GM19324 (cell line): Measurements from ENCODE around the gene SFTA2.
"Not testable (repeated sequence)": the region's sequence is repeated elsewhere in the genome, so short reads cannot be mapped to it uniquely, and the experiment has no call there.

Experiments
- ATAC-seq: cut with Tn5 transposase; IDR thresholded peaks from one replicate; pipeline ENCODE4 v1.9.1; 2021; ENCODE audit warnings: mild to moderate bottlenecking, moderate library complexity; ENCODE audit not compliant: unreplicated experiment, low FRiP score

Gene SFTA2

DNA sequence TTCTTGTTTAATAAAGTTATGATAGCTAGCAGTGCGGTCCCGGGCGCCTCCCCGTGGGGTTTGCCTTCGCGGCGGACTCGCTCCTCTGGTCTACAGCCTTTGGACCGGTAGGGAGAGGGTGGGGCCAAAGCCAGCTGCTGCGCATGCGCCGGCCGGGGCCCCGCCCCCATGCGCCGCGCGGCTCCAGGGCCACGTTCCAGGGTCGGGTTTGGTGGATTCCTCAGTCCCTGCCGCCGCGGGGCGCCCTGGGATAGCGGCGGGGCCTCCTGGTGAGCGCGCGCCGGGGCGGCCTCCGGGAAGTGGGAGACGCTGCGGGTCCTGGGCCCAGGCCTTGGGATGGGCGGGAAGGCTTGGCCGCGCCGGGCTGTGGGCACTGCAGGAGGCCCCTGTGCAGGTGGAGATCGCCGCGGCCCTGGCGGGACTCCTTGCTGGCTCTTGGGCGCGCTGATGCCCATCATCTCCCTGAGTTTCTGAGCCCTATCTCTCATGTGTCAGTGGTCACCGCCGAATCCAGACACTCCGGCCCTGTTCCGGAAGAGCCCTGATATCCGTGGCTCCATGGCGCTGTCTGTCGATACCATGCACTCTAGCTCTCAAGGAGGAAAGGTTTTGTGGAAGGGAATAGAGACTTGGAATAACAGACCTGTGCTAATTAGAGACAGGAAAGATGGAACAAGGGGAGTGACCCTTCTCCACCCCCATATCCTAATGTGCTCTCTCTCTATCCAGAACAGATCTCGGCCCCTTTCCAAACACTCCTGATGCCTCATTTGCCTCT is 17.7 kb downstream of the SFTA2 start, which contains the start of gene VARS2:
Gene VARS2 (plus strand): TSS at position 163 of the 778 bp plus-strand sequence. CDS start 599 bp downstream, at position 762.
- ATAC-seq, result peak; percentile 85

DNA sequence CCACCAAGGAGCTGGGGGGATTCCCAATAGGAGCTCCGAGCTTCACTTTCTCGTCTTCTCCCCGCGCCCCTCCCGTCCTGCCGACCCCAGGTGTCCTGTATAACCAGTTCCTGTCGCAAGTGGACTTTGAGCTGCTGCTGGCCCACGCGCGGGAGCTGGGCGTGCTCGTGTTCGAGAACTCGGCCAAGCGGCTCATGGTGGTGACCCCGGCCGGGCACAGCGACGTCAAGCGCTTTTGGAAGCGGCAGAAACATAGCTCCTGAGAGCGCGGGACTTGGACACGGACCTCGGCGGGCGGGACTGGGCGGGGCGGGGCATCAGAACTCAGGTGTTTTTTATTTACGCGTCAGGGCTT is 18.3 kb downstream of the SFTA2 start:
- no peak for ATAC-seq

DNA sequence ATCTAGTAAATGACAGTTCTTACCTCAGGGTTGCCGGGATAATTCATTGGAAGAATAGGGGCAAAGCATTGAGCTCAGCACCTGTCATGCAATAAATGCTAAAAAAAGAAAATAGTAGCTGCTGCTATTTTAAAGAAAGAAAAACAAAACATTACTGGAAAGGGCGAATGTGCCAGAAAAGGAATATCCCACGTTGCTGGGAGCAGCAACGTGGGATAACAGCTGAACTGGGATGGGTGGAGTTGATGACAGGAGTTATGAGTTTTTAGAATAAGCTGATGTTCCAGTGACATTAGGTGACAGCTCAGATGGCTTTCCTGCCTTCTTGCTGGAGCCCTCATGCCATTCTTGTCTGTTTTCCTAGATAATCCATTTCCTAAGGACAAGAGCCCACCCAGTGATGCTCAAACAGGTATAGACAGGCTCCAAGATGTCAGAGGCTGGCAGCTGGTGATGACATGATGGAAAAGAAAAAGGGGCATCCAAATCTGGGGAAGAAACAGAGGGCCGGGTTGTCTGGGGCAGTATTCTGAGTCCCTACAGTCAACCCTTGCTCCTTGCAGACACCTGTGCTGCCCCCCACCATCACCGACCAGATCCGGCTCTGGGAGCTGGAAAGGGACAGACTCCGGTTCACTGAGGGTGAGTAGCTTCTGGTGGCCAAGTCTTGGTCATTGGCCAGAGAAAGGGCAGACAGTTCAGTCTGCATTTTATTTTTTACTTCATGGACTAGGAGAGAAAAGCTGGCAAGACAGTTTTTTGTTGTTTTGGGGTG is 19.0 kb downstream of the SFTA2 start:
- ATAC-seq, result no peak

DNA sequence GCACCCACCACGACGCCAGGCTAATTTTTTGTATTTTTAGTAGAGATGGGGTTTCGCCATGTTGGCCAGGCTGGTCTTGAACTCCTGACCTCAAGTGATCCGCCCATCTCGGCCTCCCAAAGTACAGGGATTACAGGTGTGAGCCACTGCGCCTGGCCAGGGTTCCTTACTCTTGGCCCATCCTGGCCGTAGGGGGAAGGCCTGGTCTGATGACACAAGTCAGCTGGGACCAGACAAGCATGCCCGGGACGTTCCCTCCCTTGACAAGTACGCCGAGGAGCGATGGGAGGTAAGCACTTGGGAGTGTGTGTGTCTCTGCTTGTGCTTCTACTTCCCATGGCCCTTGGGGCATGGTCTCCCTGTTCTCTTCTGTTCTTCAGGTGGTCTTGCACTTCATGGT is 21.5 kb downstream of the SFTA2 start:
- not testable (repeated sequence) for ATAC-seq

DNA sequence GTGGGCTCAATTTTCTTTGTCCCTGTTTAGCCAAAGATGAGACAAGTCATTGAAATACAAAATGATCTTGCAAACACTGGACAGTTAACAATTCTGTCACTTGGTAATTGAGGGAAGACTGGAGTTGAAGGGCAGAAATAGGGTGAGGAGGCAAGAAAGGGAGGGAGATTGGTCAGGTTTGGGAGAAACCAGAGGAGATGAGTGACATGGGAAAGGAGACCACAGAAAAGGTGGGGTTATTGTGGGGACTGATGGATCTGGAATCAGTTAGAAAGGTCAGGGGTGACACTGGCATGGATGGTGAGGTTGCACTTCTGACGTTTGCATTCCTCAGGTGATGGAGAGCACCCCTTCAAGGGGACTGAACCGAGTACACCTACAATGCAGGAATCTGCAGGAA is 23.3 kb downstream of the SFTA2 start:
- ATAC-seq, result no peak

DNA sequence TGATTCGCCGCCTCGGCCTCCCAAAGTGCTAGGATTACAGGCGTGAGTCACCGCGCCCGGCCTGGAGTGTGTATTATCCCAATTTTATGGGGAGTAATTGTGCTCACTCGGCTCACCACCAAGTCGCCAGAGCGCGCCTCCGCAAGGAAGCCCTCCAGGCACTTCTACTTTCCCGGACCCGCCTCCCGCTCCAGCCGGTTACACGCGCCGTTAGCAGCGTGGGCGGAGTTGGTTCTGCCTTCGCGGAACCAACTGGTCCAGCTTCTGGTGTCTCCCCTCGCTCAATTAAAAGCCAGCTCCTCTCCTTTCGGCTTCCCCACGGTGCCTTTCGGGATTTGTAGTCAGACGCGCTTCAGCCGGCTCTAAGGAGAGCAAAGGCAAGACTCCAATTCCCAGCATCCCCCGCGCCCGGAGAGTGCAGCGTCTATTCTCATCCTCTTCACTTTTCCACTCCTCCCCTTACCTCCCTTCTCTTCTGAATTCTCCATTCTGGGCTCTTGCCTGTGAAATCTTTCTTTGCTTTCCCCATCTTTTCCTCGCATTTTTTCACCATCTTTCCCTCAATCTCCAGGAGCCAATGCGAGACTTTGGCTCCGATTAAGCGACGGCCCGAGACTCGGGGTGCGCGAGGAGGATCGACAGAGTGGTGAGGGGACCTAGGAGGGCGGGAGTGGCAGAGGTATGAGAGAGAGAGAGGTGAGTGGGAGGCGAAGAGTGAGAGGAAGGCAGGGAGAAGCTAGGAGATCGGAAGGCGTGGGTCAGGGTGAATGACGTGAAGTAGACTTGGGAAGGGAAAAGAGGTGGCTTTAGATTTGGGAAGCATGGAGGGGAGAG is 24.0 kb downstream of the SFTA2 start, which contains the start of gene GTF2H4:
Gene GTF2H4 (plus strand): TSS at position 450 of the 834 bp plus-strand sequence.
- peak; percentile 88 for ATAC-seq

DNA sequence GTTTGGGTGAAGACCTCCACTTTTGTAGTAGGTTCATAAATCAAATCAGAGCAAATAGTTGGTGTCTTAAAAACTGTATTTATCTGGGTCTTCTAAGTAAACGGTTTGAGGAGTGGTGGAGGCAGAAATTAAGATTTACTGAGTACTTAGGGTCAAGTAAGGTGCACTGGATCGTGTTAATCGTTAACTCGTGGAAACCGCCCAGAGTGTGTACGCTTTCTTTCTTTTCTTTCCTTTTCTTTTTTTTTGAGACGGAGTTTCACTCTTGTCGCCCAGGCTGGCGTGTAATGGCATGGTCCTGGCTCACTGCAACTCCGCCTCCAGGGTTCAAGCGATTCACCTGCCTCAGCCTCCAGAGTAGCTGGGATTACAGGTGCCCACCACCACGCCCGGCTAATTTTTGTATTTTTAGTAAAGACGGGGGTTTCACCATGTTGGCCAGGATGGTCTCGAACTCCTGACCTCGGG is 24.6 kb downstream of the SFTA2 start:
- not testable (repeated sequence) for ATAC-seq

DNA sequence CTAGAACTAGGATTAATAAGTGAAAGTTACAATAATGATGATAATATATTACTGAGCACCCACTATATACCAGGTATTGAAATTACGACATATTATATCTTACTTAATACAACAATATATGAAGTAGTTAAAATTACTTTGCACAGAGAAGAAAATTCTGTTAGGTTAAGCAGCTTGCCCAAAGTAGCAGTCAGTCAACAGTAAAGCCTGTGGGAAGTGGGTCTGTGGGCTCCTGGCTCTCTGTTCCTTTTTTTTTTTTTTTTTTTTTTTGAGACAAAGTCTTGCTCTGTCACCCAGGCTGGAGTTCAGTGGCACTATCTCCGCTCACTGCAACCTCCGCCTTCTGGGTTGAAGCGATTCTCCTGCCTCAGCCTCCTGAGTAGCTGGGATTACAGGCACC is 28.7 kb downstream of the SFTA2 start:
- ATAC-seq, result no peak

DNA sequence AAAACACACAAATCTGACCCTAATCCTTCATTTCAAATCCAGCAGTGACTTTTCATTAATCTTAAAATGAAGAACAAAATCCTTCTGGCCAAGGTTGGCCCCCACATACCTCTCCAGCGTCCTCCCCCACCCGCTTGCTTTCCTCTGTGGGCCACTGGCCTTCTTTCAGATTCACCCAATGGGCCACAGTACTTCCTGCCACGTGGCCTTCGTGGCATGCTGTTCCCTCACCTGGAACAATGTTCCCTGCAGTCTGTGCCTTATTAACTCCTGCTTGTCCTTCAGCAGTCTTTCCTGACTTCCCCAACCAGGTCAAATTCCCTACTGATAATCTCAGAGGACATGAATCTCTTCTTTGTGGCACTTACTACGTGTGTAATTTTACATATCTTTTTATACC is 29.3 kb downstream of the SFTA2 start:
- ATAC-seq, result no peak

DNA sequence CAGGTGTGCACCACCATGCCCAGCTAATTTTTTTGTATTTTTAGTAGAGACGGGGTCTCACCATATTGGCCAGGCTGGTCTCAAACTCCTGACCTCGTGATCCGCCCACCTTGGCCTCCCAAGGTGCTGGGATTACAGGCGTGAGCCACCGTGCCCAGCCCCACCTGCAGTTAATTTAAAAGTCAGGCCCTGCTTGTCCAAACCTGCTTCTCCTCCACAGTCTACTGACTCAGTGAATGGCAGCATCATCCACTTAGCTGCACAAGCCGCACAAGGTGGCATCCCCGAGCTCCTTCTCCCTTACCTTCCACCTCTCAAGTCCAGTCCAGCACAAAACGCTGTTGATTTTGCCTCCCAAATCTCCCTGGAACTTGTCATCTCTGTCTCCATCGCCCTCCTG is 29.8 kb downstream of the SFTA2 start:
- ATAC-seq, result not testable (repeated sequence)

DNA sequence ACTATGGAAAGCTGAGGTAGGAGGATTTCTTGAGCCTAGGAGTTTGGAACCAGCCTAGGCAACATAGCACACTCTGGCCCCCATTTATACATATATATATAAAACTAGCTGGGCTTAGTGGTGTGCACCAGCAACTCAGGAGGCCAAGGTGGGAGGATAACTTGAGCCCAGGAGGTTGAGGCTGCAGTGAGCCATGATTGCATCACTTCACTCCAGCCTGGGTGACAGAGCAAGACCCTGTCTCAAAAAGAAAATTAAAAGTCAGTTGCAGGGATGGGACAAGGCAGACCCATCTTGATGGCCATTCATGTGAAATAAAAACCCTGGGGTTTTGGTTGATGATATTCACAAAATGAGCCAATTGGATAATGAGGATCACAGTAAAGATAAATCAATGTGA is 30.5 kb downstream of the SFTA2 start:
- ATAC-seq, result no peak

DNA sequence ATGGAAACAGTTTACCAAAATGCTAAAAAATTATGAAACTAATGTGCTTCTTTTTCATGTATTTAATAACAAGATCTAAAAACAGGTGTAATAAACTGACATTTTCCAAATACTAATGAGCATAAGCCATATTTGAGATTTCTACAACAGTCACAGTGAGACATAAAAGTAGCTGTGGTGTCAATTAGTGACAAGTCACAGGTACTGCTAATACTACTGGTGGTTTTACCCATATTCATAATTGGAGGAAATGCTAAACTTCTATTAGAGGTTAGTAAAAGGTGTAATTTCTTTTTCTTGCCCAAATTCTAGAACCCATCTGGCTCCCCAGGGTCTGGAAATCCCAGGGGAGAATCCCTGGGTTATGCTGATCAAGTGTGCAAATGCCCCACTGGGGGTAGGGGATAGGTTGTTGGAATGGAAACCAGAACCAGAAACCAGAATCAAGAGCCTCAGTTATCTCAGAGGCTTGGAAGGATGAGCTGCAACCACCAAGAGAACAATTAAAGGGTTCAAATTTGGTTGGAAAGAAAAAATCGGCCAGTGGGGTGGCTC is 31.0 kb downstream of the SFTA2 start:
- ATAC-seq, result no peak

DNA sequence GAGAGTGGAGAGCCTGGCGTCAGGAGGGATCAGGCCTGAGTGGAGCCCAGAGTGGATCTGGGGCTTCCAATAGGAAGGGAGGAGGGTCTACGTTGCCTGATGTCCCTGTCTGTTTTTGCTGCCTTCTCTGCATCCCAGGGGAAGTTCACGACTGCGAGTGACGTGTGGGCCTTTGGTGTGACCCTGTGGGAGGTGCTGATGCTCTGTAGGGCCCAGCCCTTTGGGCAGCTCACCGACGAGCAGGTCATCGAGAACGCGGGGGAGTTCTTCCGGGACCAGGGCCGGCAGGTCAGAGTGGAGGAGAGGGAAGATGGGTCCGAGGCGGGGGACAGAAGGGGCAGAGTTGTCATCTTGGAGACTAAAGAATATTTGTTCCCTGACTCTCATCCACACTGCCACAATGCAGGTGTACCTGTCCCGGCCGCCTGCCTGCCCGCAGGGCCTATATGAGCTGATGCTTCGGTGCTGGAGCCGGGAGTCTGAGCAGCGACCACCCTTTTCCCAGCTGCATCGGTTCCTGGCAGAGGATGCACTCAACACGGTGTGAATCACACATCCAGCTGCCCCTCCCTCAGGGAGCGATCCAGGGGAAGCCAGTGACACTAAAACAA is 33.1 kb downstream of the SFTA2 start:
- ATAC-seq, result no peak

DNA sequence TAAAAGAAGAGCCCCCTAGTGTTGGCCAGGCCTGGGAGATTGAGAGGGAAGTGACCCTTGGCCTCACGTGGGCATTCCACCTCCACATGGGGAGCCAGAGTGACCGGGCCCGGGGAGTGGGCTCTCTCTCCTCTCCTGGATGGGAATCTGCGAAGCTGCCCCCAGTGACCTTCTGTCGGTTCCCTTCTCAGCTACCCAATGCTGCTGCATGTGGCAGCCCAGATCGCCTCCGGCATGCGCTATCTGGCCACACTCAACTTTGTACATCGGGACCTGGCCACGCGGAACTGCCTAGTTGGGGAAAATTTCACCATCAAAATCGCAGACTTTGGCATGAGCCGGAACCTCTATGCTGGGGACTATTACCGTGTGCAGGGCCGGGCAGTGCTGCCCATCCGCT is 34.1 kb downstream of the SFTA2 start:
- no peak for ATAC-seq

DNA sequence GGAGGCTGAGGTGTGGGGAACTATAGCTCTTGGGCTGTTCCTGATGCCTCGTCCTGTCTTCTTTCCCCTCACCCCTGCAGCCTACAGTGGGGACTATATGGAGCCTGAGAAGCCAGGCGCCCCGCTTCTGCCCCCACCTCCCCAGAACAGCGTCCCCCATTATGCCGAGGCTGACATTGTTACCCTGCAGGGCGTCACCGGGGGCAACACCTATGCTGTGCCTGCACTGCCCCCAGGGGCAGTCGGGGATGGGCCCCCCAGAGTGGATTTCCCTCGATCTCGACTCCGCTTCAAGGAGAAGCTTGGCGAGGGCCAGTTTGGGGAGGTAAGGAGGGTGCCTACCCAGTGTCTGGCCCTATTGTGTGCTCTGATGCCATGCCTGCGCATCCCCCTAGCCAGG is 35.4 kb downstream of the SFTA2 start:
- ATAC-seq, result no peak

DNA sequence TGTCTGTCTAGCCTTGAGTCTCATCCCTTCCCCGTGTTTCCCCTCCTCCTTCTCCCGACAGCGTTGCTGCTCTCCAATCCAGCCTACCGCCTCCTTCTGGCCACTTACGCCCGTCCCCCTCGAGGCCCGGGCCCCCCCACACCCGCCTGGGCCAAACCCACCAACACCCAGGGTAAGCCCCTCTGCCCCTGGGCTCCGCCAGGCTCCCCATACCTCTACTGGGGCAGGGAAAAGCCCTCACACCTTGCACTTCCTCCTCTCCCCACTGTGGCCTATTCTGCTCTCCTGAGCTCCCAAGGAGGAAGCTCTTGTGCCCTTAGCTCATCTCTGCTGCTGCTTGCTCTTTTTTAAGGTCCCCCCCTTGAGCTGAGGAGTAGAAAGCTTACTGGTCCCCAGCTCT is 36.6 kb downstream of the SFTA2 start:
- no peak for ATAC-seq

DNA sequence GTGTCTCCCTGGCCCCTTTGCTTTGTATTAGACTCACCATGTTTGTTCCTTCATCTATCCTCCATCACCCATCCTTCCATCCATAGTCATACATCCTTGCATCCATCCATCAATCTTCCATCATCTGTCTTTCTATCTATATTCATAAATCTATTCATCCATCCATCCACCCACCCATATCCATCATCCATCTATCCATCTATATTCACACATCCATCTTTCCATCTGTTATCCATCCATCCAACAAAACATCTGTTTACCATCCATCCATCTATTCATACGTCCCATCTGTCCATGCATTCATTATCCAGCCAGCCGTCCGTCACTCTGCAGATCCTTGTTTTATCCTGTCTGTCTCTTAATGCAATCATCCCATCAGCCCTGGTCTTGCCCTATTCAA is 37.0 kb downstream of the SFTA2 start:
- no peak for ATAC-seq

DNA sequence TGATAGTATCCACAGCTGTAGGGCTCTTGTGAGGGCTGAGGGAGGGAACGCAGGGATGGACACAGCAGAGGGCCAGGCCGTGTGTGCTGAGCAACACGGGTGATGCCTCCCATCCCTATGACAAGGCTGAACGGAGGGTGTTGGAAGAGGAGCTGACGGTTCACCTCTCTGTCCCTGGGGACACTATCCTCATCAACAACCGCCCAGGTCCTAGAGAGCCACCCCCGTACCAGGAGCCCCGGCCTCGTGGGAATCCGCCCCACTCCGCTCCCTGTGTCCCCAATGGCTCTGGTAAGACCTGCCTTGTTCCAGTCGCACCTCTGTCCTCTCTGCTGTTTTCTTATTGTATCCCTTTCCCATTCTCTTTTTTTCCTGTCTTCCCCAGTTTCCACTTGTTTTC is 37.6 kb downstream of the SFTA2 start:
- no peak for ATAC-seq

DNA sequence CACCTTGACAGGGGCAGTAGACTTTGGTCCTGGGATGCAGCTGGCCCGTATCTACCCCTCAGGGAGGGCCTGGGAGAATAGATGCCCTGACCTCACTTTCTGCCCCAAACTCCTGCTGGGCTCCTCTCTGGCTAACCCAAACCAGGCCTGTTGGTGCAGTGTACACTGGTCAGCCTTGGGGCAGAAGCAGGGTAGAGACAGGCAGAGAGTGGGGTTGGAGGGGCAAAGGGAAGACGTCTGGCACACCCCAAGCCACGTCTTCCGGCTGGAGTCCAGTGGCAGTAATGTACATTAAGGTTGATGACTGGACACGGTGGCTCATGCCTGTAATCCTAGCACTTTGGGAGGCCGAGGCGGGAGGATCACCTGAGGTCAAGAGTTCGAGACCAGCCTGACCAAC is 38.3 kb downstream of the SFTA2 start:
- no peak for ATAC-seq

DNA sequence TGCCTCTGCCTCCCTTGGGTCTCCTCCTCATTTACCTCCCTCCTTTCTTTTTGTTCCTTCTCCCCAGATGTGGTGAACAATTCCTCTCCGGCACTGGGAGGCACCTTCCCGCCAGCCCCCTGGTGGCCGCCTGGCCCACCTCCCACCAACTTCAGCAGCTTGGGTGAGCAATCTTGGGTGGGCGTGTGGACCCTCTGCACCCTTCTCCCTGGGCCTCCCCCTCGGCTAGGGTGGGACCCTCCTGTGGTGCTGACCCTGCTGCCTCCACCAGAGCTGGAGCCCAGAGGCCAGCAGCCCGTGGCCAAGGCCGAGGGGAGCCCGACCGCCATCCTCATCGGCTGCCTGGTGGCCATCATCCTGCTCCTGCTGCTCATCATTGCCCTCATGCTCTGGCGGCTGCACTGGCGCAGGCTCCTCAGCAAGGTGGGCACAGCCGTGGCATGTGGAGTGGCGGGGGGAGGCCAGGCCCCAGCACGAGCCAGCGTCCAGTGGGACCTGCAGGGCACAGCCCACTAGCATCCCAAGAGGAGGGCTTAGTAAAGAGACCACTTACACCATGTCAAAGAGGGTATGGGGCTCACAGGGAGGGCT is 38.9 kb downstream of the SFTA2 start:
- no peak for ATAC-seq
